Stimulated activated CD4-positive, alpha-beta T cell treated with anti-CD3 and anti-CD28 coated beads, Interleukin-12 subunit alpha, Interleukin-12 subunit beta, amount 100 ng/mL, for 4 hours (primary cell): ENCODE results near the gene RAPGEF4.

Experiments used
- DNase-seq: peaks from one replicate; pipeline ENCODE4 v3.0.0-alpha.2; 2020

The RAPGEF4 gene

DNA sequence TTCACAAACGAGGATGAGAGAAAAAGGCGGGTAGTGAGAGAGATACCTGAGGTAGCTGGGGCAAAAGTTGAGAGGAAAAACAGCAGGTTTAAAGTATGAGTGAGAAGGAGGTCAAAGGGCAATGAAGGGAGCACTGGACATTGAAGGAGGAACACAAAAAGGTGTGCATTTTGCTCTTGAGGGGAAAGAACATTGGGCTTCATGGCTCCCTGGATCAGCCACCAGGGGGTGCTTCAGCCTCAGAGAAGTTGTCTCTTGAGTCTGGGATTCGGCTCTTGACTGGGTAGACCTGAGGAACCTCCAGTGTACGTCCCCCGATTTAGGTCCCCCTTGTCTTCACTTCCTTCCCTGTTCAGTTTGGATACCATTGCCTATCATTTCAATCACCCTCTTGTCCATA, 128.5 kb downstream of the RAPGEF4 start:
- DNase-seq = peak; percentile 22

DNA sequence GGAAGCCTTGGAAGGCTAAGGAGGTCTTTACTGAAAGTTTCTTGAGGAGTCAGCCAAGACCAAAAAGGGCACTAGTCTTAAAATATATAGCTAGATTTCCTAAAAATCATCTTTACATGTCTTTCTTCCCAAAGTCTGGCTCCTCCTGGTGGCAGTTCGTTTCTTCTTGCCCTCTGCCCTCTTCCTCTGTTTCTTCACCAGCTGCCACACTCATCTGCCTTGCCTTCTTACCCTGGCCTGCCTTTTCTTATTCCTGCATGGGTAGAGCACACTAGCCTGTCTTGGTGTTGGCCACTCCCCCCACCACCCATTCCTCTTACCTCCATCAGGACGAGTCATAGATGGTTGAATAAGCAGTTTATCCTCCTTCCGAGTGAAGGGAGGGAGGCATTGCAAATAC, 129.8 kb downstream of the RAPGEF4 start:
- DNase-seq = no peak

DNA sequence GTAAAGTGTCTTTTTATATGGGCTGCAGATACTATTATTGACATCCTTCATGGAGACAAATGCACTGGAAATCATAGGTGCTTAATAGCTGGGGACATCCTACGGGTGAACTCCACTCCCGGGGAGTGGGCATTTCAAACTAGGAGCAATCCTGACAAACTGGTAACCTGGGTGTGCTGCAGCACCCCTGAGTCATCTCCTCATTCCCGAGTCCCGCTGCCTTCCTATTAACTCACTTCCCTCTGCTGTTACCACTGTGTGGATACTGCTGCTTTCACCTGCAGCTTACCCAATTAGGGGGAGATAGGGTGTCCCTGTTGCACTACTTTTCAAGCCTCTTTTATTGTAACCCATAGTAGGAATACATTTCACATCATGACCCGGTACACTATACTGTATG, 134.2 kb downstream of the RAPGEF4 start:
- DNase-seq = no peak

DNA sequence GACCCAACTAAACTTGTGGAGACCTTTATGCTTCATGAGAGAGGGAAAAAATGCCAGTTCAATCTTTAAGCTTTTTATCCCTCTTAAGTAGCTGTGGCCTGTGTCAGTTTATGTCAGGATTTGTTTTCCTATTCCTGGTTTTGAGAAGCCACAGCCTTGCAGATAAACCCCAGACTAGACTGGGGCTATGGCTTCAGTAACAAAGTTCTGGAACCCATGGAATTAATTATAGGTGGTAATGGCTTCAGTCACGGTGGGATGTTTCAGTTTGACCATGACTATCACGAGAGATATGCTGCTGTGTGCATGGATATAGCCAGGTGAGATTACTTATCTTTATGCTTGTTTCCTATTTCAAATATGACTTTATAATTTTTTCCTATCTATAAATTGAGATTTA, 134.8 kb downstream of the RAPGEF4 start:
- DNase-seq = no peak

DNA sequence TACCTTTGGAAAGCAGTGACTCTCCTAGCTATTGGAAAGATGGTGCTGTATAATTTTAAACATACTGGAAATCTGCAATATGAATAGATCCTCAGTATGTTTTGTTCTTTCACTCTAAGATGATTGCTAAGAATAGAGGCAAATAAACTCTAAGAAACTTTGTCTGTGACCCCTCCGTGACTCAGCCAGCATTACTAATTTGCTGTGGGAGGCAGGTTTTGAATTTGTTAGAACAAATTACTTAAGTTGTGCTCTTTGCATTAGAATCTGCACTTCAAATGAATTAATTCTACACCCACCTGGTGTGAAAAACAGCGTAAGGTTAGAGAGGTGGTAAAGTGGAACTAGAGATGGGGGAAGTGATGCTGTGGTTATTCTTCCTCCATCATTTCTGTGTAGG, 142.2 kb downstream of the RAPGEF4 start:
- DNase-seq = no peak

DNA sequence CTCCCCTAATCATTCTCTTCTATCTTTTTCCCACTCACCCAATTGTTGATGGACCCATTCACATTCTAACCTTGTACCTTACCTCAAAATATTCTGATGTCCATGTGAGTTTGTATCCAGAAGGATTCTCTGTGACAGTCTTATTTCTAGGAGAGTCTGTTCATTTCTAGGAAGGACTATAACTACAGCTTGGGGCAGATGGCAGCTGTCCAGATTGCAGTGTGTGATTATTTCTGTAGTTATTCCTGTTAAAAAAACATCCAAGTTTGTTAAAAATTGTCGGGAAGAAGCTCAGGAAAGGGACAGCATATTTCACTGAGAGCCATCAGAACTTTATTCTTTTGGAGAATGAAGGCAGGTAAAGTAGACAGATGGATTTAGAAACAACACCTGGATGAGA, 142.6 kb downstream of the RAPGEF4 start:
- DNase-seq = no peak

DNA sequence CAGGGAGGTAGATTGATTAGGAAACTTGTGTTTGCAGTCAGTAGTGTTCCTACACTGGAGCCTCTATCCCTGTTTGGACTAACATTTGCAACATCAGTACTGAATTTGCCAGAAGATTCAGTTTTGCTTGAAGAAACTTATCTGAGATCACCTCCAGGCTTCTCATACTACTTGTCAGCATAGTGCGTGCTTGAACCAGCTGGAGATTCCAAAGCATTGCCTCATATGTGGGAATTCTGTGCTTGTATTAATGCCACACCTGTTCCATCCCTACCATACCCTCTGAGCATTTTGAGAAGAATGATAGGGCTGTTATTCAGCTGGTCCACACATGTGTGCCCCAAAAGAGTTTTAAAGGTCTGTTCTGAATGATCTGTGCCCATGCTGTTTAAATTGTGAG, 148.7 kb downstream of the RAPGEF4 start:
- DNase-seq = no peak

DNA sequence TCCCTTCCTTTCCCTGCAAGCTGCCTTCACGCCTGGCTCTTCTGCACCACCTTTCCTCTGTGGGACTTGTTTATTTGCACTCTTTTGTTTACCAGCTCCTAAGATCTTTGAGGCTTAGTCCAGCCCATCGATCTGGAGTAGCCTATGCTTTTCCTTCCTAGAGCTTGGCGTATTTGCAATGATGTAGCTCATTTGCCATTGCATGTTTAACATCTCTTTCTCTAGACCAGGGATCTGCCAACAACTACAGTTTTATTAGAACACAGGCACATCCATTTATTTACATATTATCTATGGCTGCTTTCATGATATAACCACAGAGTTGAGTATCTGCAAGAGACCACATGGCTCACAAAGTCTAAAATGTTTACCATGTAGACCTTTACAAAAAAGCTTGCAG, 150.4 kb downstream of the RAPGEF4 start:
- no peak for DNase-seq

DNA sequence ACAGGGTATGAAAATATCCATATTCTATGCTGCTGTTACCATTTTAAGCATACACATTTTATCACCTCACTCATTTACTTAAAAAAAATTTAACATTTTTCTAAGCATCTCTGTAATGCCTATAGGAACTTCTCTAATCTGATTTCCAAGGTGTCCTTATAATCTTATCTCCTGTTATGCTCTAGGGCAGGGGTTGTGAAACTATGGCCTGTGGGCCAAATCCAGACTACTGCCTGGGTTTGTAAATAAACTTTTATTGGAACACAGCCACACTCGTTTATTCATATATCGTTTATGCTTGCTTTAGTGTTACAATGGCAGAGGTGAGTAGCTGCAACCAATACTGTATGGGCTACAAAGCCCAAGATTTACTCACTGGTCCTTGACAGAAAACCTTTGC, 151.6 kb downstream of the RAPGEF4 start:
- DNase-seq = no peak

DNA sequence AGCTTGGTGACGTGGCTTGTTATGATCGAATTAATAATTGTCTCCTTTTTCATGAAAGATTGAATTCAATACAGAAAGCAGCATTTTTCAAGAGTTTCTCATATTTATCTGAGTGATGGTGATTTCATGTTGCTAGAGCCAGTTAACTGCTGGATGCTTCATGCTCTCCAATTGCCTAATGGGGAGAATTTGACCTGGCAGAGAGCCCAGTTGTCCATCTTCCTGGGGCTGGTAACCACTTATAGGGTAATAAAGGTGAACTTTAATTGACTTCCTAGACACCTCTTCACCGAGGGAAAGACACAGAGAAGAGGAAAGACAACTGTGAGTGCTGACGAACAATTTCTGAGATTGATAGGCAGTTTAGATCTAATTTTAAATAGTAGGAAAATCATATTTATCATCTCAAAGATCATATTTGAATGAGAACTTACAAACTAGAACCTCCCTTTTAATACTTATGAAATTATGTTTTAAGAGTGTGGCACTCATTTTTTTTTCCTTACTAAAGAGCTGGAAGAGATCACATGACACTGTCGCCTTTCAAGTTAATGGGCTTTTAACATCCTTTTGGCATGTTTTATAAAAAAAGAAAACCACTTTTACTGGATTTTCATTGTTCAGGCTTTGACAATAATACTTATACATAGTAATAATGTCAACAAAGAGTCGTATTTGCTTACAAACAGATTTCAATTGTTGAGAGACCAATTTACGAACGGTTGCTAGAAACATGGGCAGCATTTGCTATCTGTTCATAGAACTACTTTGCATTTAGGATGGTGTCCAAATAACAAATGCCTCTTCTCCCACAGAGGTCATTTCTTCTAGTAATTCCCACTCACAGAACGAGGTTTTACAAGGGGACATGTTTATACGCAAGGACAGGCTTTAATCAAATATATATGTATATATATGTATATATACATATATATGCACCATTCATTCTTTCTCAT, 153.3 kb downstream of the RAPGEF4 start:
- no peak for DNase-seq

DNA sequence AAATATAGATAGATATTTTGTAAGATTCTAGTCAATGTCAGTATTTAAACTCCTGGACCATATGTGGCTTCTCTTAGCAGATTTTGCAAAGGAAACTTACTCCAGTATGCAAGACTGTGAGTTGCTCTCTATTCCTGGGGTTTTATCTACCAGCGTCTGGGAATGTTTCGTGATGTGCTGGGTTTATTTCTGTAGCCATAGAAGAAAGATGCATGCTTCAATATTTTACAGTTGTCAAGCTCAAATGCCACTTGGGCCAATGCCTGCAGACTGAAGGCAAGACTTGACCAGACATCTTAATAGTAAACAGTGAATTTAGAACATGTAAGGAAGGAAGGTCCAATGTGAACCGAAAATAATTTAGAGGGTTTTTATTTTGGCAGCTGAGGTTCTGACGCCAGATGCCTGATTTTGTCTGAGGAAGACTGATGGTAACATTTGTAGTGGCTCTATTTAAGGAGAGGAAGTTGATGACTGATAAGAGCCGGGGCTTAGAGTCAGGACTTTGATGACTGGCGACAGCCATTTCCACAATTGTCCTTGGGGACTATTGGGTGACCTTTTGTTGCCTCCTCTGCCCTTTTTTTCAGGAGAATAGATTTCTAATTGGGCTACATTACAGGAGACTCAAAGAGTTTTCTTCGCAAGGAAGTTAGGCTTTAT, 154.3 kb downstream of the RAPGEF4 start:
- DNase-seq = no peak

DNA sequence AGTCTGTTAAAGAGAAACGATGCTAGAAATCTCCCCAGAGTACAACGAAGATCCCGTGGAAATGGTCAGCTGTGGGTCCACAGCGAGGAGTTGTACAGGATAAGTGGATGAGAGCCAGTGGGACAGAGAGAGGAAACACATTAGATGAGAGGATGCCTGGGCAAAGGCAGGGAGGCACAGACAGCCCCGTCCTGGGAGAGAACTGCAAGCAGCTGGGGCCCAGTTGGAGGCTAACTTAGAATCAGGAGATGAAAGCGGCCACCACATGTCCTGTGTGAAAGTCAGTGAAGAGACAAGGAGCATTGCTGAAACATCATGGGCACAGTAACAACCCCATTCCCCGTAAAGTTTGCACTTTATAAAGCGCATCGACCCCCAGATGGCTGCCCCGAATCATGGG, 157.5 kb downstream of the RAPGEF4 start:
- no peak for DNase-seq

DNA sequence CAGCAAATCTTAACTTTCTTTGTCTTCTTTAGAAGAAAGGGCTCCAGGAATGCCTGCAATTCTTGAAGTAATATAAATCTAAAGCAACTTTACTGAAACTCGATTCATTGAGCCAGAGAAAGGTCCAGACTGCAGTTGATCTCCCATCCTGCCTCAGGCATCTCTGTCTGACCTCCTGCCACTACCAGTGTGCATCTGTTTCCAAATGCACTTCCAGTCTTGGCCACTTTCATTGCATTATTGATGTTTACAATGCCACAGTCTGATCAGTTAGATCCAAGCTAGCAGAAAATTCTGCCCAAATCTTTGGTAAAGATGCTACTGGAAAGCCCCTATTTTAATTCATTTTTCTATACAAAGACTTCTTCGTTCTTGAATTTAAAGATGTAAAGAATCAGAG, 158.0 kb downstream of the RAPGEF4 start:
- DNase-seq = no peak

DNA sequence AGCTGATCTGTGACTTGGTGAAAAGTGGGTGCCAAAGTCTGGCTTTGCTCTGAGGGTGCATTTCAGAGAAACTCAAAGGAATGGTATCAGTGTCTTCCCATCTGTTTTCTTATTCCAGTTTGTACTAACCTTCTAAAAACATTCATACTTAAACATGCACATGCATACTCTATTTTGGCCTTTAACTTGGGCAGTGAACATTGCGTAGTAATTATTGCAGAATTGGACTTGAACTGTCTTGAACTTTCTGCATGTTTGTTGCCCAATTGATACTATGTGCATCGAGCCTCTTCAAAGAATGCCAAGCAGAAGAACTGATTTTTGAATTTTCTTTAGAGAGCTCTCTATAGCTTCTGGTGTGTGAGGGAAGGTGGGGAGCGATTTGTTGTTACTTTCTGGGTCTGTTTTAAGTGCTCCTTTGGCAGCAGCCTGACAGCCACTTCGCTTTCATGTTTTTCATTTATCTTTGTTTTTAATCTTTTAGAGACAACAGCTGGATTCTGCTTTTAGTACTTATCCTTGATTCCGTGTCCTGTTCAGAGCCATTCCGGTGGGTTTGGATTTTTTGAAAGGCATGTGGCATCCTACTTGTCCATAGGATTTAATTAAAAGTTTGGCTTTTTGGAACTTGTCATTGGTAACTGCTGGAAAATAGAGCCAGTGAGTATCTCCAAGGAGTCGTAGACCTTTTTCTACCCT, 159.2 kb downstream of the RAPGEF4 start:
- DNase-seq = no peak

DNA sequence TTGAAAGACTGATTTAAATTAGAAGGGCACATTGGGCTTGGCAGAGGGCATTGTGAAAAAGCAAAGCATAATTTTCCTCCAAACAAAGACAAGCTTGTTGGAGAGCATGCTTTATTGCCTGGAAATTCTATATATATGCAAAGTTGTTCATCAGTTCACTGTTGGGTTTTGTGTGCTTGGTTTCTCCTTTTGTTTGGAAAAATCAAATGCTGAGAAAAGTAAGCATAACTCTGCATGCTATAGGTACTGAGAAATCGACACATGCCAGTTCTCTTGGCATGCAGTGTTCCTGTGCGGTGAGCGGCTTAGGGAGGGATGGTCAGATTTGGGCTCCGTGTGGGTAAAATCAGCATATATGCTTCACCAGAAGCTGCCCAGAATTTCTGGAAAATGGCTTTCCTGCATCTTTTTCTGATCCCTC, 161.0 kb downstream of the RAPGEF4 start:
- DNase-seq = no peak

DNA sequence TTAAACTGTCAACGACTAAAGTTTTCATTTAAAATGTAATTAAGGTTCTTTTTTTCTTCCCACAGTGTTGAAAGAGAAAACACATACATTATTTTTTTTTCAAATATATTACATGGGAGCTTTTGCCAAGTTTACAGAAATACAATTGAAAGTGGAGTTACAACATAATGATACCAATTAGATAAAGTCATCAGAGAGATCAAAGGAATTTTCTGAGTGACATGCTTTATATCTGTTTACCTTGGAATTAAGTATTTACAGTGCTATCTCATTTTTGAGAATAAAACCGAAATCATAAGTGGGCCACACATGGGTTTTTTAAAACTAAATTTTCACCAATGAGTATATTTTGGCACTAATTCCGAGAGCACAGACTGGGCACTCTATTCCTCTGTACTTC, 165.2 kb downstream of the RAPGEF4 start:
- DNase-seq = no peak

DNA sequence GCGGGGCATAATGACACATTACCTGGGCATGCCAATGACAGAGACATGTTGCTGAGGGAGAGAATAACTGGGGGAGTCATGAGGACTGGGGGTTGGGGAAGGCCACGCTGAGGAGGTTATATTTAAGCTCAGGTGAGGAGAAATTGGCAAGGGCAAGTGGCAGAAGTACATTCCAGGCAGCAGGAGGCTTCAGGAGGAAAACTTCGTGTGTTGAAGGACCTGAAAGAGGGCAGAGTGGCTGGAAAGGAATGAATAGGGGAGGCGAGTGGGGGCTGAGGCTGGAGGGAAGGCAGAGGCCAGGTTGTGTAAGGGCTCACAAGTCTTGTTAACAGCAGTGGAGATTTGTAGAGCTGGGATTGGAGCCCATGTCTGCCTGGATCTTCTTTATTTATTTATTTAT, 166.3 kb downstream of the RAPGEF4 start:
- no peak for DNase-seq

DNA sequence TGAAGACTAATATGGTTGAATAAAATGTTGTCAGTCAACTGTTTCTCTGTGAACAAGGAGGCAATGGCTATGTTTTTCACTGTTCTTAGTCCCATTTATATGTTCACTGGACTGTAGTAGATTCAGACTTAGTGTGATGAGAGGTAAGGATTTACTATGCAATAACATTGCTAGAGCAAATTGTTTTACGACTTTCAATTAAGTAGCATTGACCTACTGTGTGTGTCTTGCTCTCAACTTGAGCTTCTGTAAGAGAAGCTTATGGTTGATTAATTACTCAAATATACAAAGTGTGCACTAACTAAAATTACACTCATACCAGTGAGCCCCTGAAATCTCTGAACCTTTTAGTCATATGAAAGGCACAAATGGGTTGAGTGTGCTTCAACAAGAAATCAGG, 168.6 kb downstream of the RAPGEF4 start:
- no peak for DNase-seq

DNA sequence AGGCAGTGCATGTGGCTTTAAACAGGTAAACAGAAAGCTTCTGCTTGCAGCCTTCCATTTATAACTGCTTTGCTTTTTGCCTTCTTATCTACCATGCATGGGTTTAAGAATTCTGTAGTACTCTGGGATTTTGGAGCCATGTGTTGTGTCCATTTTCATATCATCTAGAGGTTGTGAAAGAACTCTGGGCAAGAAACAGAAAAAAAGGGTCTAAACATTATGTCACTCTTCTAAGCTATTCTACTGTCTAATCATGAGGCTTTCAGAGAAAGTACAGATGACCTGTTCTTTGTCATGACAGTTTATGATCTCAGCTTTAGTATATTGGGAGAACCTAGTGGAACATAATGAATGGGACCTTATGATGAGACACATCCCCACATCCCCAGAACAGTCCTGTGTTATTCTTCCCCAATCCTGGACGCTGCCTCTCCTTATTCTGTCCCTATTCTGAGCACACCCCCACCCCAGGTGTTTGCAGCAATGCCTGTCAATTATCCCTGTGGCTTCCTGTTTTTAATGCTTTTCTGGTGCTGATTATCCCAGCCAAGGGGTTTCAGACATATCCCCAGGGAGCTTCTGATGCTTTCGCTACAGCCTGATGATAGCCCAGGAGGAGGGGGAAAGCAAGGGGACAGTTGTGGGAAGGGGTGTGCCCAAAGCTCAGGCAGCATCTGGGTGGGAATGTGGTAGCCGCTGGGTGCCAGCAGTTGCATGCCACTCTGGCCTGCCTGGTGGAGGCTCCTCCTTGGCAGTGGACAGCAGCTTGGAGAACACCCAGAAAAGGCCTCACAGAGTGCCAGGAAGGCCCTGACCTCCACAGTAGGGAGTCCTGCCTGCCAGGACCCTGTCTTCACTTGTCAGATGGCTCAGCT, 170.5 kb downstream of the RAPGEF4 start:
- DNase-seq = no peak

DNA sequence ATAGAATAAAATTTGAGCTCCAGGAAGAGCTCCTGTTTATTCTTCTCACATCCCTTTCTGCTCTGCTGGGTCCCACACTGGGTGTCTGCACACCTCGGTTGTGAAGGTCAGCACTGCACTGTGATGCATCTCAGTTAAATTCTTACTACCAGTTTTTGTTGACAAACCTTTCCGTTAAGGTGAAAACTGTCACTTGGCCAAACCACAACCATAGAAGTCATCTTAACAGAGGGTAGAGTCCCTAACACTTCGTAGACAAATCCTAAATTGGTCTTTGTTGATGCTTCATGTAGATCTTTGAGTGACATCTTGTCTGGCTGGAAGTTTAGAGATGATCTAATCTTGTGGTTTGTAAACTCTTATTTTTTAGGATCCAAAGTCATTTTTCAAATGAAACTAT, 172.6 kb downstream of the RAPGEF4 start:
- DNase-seq = no peak

DNA sequence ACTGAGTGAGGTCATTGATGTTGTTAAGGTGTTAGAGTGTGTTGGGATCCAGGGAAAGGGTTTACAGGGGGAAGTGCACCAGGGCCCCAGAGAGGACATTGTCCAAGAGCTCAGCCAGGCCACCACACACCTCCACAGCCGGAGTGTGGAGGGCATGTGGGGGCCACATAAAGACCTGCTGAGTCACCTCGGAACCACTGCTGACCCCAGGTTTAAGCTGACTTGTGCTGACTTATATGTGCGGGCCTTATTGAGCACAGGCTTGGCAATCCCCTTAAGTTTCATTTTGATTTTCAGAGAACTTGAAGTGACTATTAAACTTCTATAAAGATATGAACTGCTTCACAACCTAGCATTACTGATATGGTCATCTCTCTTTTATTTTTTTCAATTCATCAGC, 173.8 kb downstream of the RAPGEF4 start:
- DNase-seq = no peak

DNA sequence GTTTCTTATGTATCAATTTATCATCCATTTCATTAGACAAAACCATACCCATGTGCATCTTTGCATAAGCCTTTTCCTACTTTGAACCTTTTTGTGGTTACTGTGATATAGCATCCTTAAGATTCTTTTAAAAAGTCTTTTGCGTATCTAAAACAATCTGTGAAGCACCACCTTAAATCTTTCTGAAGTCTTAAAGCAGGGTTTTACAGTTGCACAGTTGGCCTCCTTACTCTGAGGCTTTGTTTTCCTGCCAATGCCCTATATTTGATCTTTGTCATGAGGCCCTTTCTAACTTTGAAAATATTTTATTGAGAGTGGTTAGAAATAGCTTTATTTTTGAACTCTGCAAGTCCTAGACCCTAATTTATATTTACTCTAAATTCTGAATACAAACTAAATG, 176.6 kb downstream of the RAPGEF4 start:
- no peak for DNase-seq
